Hindlimb muscle (tissue), 1 donor: ENCODE data around the gene TMEM59. TPM values are rescaled to one million over a fixed set of nuclear protein-coding genes. Genes with fewer than 3 reads are reported as not detected.
"Not testable (repeated sequence)": the region's sequence is repeated elsewhere in the genome, so short reads cannot be mapped to it uniquely, and the experiment has no call there.

Experiments used
- DNase-seq: peaks from one replicate; pipeline ENCODE4 v3.0.0-alpha.2; 2013
- polyA plus RNA-seq: library from polyadenylated mRNA; unstranded; fragments of 120-200 nt; gene quantifications from one replicate; pipeline ENCODE4 v1.2.1, GENCODE V29; 2013; ENCODE audit not compliant: insufficient read length

Gene TMEM59
- polyA plus RNA-seq, 1 donor = 133 TPM

DNA sequence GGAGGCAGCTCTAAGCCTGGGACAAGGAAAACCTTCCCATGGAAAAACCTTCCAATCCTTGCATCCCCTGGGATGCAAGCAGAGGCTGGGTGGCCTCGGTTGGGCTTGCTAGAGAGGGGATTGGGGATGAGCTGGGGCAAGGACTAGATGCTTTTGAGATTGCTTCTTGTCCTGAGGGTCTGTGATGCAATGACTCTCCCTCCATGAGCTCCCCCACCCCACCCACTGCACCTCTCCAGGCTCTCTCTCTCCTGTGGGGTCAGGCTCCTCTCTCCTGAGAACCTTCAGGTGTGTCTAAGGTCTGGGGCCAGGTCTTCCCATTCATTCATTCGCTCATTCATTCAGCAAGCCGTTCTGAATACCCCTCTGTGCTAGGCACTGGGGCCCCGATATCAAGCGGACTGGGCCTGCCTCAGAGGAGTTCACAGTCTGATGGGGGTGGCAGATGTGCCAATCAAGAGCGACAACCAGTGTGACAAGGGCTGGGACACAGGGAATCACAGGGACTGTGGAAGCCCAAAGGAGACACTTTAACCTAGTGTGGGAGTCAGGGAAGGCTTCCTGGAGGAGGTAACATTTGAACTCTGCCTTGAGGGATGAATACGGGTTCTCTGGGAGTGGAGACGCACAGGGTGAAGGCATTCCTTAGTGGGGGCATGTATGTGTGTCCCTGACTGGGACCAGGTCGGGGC lies 41.5 kb downstream of the TMEM59 start:
- no peak for DNase-seq

DNA sequence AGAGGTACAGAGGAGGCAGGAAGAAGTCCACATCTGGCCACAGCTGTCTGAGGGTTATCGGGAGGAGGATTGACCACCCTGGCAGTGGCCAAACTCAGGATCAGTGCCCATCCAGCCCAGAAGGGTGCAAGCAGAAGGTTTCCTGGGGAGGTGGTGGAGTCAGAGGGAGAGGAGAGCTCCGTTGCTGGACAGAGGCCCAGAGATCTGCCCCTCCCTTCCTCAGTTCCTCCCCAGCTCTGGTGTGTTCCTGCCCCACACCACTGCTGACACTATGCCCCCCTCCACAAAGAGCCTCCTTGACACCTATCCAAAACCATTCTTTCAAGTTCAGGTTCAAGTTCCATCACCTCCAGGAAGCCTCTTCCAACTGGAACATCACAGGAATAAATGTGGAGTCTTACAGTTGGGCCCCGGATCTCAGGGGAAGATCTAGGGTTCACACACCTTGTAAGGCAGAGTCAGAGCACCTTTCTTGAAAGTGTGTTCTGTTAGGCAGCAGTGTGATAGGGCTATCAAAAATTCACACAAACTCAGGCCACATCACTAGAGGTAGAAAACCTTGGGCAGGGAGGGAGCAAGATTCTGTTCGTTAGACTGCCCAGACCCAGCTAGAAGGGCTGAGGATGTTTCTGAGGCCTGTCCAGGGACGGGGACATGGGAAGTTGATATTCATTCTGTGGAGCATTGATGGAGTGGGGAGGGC lies 42.4 kb downstream of the TMEM59 start:
- no peak for DNase-seq

DNA sequence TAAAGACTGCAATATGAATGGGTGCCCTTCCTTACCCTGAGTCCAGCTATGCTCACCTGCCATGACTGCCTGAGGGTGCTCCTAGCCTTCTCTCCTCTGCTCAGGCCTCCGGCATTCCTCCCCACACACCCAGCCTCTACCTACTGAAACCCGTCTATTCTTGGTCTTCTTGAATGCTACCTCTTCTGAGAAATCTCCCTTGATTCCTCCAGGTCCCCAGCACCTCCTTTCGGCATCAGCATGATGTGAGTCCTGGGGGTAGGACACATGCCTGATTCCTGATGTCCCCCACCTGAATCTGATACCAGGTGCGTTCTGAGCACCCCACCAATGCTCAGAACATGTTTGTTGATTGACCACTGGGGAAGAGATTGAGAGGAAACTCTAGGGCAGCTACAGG lies 43.6 kb downstream of the TMEM59 start:
- no peak for DNase-seq

DNA sequence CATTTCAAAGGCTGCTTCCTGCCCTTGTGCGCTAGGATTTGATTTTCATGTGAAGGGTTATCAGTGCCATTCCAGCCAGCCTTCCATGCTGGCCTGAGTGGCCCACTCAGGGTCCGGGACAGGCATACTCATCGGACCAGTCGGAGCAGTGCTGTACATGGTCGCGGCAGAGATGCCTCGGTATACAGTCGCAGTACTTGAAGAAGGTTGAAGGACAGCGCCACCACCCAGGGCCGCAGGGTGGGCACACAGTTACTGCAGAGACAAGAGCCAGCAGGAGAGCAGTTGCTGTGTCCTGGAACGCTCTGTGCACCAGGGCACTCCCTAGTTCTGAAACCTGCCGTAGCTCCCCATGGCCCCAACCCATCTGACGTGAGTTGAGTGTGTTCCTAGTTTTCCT lies 44.1 kb downstream of the TMEM59 start:
- DNase-seq = no peak

DNA sequence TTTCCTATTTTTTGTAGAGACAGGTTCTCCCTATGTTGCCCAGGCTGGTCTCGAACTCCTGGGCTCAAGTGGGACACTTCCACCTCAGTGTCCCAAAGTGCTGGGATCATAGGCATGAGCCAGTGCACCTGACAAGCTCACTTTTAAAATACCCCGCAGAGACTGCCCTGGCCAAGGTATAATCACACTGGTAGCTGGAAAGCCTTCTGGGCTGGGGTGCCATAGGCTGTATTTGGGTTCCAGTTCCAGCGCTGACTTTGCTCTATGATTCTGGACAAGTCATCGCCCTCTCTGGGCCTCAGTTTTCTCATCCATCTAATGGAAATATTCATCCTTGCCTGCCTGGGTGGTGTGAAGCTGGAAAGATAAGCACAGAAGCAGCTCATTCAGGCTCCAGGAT lies 45.4 kb downstream of the TMEM59 start:
- no peak for DNase-seq

DNA sequence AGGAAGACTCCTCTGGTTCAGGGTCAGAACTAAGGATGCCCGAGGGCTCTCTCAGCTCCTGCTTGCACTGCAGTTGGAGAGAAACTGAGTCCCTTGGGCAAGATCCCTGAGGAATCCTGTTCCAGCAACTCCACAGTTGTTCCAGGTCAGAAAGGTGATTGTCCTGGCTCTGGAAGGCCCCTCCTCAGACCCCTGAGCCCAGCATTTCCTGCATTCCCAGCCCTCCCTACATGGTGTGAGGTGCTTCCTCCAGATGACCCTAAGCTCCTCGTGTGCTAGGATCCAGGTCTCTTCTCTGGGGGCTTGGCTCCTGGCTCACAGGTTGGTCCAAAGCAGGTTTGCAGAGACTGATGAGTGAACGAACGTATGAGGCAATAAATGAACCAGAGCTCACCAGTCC lies 46.5 kb downstream of the TMEM59 start:
- DNase-seq = no peak

DNA sequence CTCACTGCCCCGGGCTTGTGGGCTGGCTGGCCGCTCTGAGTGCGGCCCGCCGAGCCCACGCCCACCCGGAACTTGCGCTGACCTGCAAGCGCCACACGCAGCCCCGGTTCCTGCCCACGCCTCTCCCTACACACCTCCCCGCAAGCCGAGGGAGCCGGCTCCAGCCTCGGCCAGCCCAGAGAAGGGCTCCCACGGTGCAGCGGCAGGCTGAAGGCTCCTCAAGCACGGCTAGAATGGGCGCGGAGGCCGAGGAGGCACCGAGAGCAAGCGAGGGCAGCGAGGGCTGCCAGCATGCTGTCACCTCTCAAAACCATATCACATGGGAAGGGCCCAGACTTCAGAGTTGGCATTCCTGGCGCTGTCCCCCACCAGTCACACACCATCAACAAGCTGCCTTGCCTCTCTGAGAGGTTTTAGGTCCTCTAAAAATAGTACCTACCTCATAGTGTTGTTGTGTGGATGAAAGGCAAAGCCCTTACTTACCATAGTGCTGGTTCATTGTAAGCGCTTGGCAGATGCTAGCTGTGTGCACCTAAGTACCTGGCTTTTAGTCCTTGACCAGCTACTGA lies 48.4 kb downstream of the TMEM59 start:
- no peak for DNase-seq

DNA sequence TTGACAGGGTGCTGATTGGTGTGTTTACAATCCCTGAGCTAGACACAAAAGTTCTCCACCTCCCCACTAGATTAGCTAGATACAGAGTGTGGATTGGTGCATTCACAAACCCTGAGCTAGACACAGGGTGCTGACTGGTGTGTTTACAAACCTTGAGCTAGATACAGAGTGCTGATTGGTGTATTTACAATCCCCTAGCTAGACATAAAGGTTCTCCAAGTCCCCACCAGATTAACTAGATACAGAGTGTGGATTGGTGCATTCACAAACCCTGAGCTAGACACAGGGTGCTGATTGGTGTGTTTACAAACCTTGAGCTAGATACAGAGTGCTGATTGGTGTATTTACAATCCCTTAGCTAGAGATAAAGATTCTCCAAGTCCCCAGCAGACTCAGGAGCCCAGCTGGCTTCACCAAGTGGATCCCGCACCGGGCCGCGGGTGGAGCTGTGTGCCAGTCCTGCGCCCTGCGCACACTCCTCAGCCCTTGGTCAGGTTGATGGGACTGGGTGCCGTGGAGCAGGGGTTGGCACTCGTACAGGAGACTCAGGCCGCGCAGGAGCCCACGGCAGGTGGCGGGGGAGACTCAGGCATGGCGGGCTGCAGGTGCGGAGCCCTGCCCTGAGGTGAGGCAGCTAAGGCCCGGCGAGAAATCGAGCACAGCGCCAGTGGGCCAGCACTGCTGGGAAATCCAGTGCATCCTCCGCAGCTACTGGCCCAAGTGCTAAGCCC lies 49.1 kb downstream of the TMEM59 start:
- not testable (repeated sequence) for DNase-seq

DNA sequence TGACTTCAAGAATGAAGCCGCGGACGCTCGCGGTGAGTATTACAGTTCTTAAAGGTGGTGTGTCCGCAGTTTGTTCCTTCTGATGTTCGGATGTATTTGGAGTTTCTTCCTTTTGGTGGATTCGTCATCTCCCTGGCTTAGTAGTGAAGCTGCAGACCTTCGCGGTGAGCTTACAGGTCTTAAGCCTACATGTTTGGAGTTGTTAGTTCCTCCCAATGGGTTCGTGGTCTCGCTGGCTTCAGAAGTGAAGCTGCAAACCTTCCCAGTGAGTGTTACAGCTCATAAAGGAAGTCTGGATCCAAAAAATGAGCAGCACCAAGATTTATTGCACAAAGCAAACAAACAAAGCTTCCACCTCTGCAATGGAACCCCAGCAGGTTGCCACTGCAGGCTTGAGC lies 49.8 kb downstream of the TMEM59 start:
- no peak for DNase-seq

DNA sequence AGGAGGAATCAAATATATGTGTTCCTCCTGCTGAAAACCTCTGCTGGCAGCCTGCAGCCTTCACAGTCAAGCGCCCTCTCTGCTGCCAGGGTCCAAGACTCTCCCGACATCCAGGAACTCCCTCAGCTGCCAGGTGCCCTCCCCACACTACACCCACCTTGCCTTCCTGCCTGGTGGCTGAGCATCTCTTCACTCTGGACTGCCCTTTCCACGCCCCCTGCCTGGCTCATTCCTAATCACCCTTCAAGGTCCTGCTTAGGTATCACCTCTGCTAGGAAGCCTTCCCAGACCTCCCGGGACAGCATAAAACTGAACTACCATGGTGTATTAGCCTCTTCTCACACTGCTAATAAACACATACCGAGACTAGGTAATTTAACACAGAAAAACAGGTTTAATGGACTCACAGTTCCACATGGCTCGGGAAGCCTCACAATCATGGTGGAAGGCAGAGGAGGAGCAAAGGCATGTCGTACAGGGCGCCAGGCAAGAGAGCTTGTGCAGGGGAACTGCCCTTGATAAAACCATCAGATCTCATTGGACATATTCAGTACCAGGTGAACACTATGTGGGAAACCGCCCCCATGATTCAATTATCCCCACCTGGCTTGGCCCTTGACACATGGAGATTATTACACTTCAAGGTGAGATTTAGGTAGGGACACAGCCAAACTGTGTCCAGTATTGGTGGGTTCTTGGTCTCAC lies 50.3 kb downstream of the TMEM59 start:
- no peak for DNase-seq

DNA sequence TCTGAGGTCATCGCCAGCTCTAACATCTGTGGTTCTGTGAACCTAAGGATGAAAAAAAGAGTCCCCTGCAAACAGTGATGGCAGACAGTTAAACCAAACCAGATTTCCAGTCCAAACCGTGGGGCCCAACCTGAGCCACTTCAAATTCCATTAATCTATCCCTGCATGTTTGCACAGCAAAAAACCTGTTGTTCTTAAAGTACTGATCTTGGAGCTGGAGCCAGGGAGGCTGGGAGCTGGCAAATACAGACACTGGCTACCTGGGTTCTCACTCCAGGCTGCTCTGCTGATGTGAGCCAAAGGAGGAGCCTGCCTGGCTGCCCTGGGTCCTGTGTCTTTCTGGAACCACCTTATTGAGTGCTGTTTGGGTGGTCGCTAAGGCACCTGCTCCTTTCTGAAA lies 51.4 kb downstream of the TMEM59 start:
- DNase-seq = no peak

DNA sequence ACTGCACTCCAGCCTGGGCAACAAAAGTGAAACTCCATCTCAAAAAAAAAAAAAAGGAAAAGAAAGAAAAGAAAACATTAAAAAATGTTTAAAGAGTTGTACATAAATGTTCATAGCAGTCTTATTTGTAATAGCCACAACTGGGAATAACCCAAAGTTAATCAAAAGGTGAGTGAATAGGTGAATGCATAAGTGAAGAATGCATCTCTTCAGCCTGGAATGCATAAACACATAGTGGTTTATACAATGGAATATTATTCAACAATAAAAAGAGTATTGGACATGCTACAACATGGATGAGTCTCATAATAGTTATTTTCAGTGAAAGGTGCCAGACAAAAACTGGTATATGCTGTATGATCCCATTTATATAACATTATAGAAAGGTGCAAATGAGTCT lies 53.1 kb downstream of the TMEM59 start:
- DNase-seq = no peak

DNA sequence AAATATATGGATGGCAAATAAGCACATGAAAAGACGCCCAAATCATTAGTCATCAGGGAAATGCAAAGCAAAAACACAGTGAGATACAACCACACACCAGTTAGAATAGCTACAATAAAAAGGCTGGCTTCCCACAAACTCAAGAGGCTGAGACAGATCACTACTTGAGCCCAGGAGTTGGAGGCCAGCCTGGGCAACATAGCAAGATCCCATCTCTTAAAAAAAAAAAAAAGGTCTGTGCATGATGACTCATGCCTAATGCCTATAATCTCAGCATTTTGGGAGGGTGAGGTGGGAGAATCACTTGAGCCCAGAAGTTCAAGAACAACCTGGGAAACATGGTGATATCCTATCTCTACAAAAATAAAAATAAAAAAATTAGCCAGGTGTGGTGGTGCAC lies 54.8 kb downstream of the TMEM59 start:
- DNase-seq = no peak

DNA sequence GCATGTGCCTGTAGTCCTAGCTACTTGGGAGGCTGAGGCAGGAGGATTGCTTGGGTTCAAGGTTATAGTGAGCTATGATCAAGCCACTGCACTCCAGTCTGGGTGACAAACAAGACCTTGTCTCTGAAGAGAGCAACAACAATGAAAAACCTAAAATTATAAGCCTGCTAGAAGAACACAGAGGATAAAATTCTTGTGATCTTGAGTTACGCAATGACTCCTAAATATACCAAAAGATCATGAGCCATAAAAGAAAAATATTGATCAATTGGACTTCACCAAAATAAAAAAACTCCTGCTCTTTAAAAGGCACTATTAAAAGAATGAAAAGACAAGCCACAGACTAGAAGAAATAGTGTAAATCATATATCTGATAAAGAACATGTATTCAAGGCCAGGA lies 57.3 kb downstream of the TMEM59 start:
- no peak for DNase-seq

DNA sequence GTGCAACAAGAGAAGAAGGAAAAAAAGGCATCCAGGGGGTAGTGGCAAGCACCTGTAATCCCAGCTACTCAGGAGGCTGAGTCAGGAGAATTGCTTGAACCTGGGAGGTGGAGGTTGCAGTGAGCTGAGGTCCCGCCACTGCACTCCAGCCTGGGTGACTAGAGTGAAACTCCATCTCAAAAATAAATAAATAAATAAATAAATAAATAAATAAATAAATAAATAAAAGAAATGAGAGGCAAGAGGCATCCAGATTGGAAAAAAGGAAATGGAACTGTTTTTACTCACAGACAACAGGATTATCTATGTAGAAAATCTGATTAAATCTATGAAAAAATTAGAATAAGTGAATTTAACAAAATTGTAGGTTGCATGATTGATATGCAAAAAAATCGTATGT lies 58.5 kb downstream of the TMEM59 start:
- not testable (repeated sequence) for DNase-seq

DNA sequence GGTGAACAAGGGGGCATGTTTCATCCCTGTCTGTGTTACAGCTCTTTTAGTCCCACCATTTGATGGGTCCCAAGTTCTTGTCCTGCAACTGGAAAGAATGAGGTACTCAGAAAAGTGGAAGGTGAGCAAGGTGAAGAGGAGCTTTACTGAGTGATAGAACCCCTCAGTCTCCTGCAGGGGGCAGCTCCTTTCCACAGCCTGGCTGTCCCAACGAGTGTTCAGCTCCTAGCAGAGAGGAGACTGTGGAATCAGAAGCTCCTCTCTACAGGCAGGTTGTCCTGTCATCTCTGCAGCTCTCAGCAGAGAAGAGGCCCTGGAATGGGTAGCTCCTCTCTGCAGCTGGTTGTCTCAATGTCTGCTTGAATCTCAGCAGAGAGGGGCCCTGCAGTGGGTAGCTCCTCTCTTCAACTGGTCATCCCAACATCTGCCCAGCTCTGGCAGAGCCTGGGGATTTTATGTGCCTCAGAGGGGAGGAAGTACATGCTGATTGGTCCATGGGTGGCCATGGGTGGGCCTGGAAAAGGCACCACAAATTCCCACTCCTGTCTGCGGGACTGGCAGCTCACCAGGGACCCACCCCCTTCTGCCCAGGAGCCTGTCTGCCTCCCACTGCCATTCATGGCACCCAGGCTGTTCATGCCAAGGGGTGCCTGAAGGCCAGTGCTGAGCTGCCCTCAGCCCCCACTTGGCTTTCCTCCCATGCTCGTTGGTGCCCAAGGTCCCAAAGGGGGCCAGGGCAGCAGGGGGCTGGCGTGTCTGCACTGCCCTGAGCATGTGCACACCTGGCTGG lies 60.7 kb downstream of the TMEM59 start:
- DNase-seq = no peak

DNA sequence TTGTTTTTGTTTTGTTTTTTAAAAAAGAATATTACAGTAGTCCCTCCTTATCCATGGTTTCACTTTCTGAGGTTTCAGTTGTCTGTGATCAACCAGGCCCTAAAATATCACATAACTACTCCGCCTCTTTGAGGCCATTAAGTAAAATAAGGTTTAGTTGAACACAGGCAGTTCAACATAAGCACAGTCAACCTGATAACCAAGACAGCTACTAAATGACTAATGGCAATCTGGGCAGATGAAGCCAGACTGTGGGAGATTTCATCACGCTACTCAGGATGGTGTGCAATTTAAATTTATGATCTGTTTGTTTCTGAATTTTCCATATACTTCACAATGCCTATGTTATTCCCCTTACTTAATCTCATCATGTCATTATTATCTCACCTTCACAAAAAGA lies 65.1 kb downstream of the TMEM59 start:
- DNase-seq = no peak

DNA sequence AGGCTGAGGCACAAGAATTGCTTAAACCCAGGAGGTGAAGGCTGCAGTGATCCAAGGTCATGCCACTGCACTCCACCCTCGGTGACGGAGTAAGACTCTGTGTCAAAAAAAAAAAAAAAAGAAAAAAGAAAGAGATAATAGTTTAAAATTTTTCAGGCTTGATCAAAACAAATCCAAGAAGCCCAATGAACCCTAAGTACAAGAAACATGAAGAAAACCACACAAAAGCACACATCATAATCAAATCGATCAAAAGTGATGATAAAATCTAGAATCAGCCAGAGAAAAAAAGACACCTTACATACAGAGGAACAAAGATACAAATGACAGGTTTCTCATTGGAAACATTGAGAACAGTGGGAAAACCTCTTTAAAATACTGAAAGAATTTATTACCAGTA lies 66.5 kb downstream of the TMEM59 start:
- no peak for DNase-seq

DNA sequence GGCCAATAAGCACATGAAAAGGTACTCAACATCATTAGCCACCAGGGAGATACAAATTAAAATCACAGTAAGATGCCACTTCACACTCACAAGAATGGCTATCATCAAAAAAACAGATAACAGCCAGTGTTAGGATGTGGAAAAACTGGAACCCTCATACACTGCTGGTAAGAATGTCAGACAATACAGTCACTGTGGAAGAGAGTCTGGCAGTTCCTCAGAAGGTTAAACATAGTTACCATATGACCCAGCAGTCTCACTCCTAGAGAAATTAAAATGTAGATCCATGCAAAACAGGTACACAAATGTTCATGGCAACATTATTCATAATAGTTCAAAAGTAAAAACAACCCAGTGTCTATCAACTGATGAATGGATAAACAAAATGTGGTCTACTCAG lies 68.3 kb downstream of the TMEM59 start:
- no peak for DNase-seq

DNA sequence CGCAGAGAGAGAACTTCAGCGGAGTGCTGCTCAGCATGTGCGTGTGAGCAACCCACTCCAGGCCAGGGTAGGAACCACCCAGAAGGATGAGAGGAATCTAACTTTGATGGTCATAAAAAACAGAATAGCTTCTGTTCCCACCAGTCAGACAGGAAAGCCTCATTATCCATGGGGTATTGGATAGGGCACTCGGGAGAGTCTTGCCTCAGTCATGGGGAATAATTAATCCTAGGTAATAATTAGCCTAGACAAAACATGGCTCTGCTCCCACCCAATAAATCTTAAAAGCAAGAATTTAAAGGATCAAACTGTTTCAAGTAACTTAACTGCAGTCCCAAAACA lies 70.3 kb downstream of the TMEM59 start:
- no peak for DNase-seq

DNA sequence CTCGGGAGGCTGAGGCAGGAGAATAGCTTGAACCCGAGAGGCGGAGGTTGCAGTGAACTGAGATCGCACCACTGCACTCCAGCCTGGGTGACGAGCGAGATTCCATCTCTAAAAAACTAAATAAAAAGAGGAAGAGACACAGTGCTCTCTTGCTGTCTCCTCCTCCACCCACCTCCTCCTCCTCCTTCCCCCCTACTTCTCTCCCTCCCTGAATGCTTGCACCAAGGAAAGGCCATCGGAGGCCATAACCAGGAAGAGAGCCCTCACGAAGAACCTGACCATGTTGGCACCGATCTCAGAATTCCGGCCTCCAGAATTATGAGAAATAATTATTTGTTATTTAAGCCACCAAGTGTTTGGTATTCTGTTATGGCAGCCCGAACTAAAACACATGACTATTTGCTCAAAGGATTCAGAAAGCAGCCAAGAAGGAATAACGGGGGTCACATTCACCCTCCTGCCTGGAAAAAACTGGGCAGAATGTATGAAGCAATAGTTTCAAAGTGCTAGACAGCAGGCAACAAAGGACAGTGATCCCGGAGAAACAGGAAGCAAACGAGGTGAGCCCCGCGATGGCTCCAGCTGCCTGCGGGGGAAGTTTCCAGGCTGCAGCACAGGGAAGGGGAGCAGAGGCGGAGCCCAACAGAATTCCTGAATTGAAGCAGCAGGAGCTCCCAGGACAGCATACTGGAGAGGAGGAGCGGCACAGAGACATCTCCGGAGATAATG lies 70.8 kb downstream of the TMEM59 start:
- DNase-seq = peak; percentile 45
